Stimulated activated CD8-positive, alpha-beta memory T cell treated with anti-CD3 and anti-CD28 coated beads, Interleukin-15, amount 100 ng/mL, for 4 hours (primary cell): ENCODE data around the gene C4A.
"Not testable (repeated sequence)": the region's sequence is repeated elsewhere in the genome, so short reads cannot be mapped to it uniquely, and the experiment has no call there.

ENCODE experiments used
- DNase-seq, 2 donors: peaks; one replicate each; pipeline ENCODE4 v3.0.0-alpha.2; 2020; ENCODE audit warnings: low read depth in 2 of 2

C4A gene

GRCh38 chr6:32029553-32029952 lies 47.7 kb downstream of the C4A start:
- not testable (repeated sequence) for DNase-seq

DNA sequence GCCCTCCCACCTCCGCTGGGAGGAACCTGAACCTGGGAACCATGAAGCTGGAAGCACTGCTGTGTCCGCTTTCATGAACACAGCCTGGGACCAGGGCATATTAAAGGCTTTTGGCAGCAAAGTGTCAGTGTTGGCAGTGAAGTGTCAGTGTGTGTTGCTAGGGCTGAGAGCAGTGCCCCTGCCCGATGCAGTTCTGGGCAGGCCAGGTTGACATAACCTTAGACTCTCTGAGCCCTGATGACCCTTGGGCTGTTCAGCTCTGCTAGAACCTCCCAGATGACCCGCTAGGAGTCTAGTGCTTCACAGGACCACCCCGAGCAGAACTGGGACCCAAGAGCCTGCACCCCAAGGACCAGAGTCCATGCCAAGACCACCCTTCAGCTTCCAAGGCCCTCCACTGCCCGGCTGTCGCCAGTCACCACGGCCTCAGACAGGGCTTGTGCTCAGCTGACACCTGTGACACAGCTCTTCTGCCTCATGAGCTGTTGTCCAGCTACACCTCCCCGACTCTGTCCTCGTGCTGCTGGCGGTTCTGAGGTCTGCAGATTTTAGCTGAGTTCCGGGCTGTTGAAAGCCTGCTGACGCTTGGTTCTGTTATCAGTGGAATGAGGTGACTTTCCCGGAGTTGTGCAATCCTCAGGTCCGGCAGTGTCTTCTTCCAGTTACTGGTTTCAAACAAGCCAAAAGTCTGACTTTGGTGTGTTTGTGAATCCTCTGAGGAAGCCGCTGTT lies 53.6 kb downstream of the C4A start:
- not testable (repeated sequence) for DNase-seq

DNA sequence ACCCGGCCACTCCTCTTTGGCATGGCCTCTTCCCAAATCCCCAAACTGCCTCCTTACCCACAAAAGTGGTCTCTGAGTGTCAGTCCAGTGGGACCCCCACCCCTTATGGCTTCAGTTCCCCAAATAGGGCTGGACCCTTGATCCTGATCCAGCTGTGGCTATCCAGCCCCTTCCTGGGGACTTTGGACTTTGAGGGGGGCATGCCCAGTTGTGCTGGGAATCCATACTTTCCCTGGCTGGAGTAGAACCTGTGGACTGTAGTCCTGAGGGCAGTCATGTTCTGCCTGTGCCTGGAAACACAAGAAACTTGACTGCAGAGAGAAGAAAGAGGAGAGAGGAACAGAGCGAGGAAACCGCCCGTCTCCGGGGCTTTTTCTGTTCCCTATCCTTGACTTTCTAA lies 55.3 kb downstream of the C4A start:
- DNase-seq = not testable (repeated sequence)

GRCh38 chr6:32037598-32038524 lies 56.0 kb downstream of the C4A start, which contains the start of gene CYP21A2:
CYP21A2 (plus strand) TSS chr6:32038415; CDS start chr6:32038423, 8 bp downstream.
- DNase-seq = not testable (repeated sequence)

DNA sequence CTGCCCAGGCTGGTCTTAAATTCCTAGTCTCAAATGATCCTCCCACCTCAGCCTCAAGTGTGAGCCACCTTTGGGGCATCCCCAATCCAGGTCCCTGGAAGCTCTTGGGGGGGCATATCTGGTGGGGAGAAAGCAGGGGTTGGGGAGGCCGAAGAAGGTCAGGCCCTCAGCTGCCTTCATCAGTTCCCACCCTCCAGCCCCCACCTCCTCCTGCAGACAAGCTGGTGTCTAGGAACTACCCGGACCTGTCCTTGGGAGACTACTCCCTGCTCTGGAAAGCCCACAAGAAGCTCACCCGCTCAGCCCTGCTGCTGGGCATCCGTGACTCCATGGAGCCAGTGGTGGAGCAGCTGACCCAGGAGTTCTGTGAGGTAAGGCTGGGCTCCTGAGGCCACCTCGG lies 57.0 kb downstream of the C4A start:
- not testable (repeated sequence) for DNase-seq

GRCh38 chr6:32039321-32040274 lies 57.7 kb downstream of the C4A start:
- DNase-seq = not testable (repeated sequence)

GRCh38 chr6:32040299-32041049 lies 58.6 kb downstream of the C4A start:
- not testable (repeated sequence) for DNase-seq

- DNase-seq = not testable (repeated sequence)
These were observed 59.1 kb downstream of the C4A start for GRCh38 chr6:32041050-32041321.

- DNase-seq = not testable (repeated sequence)
These were observed 59.5 kb downstream of the C4A start for GRCh38 chr6:32041385-32041784.

- not testable (repeated sequence) for DNase-seq
These were observed 60.4 kb downstream of the C4A start for GRCh38 chr6:32042276-32042675.

DNA sequence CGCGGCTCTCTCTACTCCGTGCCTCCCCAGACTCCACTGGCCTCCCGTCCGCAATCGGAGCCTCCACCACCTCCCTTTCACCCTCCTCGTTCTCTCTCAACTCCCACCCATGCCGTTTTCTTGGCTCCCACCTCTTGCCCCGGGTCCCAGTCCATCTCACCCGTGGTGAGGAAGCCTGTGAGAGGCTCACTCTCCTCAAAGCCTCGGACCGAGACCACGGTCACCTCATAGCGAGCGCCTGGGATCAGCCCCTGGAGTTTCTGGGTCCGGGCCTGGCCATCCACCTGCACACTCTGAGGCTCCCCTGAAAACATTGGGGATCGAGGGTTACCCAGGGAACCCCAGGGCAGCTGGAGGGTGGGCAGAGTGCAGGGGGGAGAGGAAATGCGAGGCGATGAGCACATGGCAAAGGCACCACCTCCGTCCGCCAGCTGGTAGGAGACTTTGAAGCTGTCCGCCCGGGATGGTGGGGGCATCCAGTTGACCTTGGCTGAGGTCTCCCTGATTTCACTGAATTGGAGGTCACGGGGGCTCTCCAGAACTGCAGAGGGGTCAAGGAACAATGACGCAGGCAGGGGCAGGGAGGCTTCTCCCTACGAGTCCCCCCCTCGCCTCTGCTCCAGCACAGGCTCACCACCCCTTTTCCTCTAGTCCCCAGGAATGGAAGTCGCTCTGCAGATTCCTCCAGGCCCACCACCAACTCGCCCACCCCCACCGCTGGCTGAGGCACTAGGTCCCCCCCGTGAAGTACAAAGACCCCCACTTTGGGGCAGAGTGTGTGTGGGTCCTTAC lies 61.9 kb downstream of the C4A start:
- not testable (repeated sequence) for DNase-seq

DNA sequence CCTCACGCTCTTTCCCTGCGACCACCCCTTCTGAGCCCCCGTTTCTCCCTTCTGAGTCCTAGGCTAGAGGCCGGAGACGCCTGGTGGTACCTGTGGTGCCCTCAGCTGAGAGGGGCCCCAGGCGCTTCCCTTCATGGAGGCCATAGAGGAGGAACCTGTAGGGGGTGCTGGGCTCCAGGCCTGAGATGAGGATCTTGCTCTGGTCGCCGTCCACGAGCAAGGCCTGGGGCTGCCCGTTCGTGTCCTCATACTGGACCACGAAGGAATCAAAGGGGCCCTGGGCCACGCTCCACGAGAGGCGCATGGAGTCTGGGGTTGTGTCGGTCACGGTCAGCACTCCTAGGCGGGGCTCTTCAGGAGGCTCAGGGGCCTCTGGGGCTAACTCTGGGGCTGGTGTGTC lies 63.1 kb downstream of the C4A start:
- not testable (repeated sequence) for DNase-seq

- DNase-seq = no peak
These were observed 64.1 kb downstream of the C4A start for GRCh38 chr6:32045811-32046449.

GRCh38 chr6:32046450-32047083 lies 64.7 kb downstream of the C4A start:
- no peak for DNase-seq

DNA sequence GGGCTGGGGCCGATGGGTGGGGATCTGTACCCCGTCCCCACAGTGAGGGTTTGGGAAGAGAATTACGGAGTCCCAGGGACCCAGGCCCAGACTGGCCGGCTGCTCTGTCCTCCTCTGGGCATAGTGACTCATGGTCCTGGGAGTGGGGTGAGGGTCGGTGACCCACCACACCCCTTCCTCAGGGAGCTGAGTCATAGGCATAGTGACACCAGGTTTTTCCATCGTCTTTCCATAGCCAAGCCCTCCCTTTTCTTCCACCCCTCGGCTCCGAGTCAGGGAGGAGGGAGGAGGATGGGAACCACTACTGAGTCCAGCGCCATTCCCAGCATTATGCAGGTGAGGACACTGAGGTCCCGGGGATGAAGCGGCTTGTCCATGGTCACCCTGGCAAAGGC lies 65.2 kb downstream of the C4A start:
- DNase-seq = no peak

- DNase-seq = no peak
These were observed 65.6 kb downstream of the C4A start for GRCh38 chr6:32047539-32047854.

DNA sequence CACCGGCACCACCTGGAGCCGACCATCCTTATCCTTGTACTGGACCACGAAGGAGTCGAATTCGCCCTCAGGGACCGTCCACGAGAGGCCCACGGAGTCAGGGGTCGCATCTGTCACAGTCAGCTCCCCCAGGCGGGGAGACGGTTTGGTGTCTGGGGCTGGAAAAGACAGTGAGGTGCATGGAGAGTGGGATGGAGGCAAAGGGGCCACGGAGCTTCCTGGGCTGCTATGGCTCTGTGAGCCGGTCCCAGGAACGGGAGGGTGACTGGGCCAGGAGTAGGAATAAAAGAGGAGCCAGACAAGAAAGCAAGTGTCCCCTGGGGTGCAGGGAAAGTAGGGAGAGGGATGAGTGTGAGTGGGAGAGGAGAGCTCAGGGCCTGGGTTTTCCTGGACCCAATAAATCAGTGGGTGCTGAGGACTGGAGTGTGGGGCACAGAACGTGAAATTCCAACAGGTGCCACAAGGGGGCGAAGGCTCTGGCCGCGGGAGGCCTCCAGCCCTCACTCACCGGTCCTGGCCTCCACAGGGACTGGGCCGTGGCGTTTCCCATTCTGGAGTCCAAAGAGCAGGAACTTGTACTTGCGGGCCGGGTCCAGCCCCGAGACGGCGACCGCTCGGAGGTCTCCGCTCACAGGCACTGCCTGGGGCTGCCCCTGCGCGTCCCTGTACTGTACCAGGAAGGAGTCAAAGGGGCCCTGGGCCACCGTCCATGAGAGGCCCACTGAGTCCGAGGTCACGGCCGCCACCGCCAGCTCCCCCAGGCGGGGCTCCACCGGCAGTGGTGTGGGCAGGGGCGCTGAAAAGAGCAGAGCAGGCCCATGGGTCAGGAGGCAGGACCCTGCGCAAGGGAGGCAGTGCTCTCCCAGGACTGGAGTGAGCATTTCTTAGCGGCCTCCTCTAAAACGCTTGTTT lies 66.3 kb downstream of the C4A start:
- DNase-seq = peak; percentile 30 to 34

GRCh38 chr6:32049149-32049548 lies 67.3 kb downstream of the C4A start:
- DNase-seq = not testable (repeated sequence)
